ENCODE data around the gene ALS2. TPM values are rescaled to one million over a fixed set of nuclear protein-coding genes. Genes with fewer than 3 reads are reported as not detected.

The ALS2 gene
- total RNA-seq, 4 donors from 2014 or later = 11.6 to 24.9 (median 19.1) TPM

DNA sequence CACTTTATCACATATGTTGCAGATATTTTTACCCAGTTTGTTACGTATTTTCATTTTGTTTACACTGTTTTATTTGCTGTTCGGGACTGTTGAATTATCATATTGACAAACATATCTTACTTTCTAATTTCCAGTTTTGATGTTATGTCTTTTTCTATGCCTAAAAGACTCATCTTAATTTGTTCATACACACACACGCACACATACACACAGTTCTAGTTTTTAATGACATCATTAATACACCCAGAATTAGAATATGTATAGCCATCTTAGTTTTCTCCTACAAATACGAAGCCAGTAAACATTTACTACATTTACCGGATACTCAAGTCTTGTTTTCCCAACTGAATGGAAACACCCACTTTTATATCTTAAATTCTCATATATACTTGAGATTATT, 29.2 kb downstream of the ALS2 start:
- H3K27ac ChIP-seq = no peak overlapping the region
- H3K9me3 ChIP-seq = no peaks in the 10 kb centered on the region
- no peak for TF ChIP-seq POLR2AphosphoS5 (IDR thresholded peaks at IDR 0.05)
- TF ChIP-seq EP300 (IDR thresholded peaks at IDR 0.05) = no peak
- TF ChIP-seq, protein P1, sequence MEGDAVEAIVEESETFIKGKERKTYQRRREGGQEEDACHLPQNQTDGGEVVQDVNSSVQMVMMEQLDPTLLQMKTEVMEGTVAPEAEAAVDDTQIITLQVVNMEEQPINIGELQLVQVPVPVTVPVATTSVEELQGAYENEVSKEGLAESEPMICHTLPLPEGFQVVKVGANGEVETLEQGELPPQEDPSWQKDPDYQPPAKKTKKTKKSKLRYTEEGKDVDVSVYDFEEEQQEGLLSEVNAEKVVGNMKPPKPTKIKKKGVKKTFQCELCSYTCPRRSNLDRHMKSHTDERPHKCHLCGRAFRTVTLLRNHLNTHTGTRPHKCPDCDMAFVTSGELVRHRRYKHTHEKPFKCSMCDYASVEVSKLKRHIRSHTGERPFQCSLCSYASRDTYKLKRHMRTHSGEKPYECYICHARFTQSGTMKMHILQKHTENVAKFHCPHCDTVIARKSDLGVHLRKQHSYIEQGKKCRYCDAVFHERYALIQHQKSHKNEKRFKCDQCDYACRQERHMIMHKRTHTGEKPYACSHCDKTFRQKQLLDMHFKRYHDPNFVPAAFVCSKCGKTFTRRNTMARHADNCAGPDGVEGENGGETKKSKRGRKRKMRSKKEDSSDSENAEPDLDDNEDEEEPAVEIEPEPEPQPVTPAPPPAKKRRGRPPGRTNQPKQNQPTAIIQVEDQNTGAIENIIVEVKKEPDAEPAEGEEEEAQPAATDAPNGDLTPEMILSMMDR (IDR thresholded peaks at IDR 0.05) = no peak
- no peak for TF ChIP-seq POLR2A (IDR thresholded peaks at IDR 0.05)
- peaks cover 33% of the 10 kb centered on the region for H3K36me3 ChIP-seq
- no peak overlapping the region for H3K4me3 ChIP-seq
- 76% methylated on average over 5 of the region's 5 CpGs for WGBS
- no peaks in the 10 kb centered on the region for H3K4me1 ChIP-seq
- DNase-seq (ENCODE audit: low spot score in 2 of 2) = no peak
- no peaks in the 10 kb centered on the region for H3K27me3 ChIP-seq

DNA sequence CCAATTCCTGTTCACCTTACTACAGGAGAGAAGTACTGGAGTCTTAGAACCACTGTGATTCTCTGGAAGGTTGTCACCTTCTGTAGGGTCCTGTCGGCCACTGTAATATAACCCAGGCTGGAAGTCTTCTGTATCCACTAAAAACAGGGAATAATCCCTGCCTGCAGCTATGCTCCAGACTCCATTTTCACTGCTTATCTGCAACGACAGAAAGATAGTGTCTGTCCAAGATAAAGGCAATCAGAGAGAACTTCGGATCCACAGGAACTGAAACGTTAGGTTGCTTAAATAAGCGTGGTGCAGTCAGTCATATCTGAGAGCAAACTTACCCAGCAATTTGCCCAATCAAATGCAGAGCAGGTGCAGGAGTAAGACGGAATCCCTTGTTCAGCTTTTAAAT, 34.2 kb downstream of the ALS2 start:
- H3K27me3 ChIP-seq = no peaks in the 10 kb centered on the region
- H3K4me3 ChIP-seq = no peak overlapping the region
- H3K27ac ChIP-seq = no peak overlapping the region
- DNase-seq (ENCODE audit: low spot score in 2 of 2) = no peak
- H3K4me1 ChIP-seq = no peaks in the 10 kb centered on the region
- no peaks in the 10 kb centered on the region for H3K9me3 ChIP-seq
- 88% methylated on average over 6 of the region's 6 CpGs for WGBS
- H3K36me3 ChIP-seq = peaks cover 59% of the 10 kb centered on the region
- TF ChIP-seq EP300 (IDR thresholded peaks at IDR 0.05) = no peak
- no peak for TF ChIP-seq POLR2A (IDR thresholded peaks at IDR 0.05)
- TF ChIP-seq, protein P1 (IDR thresholded peaks at IDR 0.05) = no peak
- no peak for TF ChIP-seq POLR2AphosphoS5 (IDR thresholded peaks at IDR 0.05)

DNA sequence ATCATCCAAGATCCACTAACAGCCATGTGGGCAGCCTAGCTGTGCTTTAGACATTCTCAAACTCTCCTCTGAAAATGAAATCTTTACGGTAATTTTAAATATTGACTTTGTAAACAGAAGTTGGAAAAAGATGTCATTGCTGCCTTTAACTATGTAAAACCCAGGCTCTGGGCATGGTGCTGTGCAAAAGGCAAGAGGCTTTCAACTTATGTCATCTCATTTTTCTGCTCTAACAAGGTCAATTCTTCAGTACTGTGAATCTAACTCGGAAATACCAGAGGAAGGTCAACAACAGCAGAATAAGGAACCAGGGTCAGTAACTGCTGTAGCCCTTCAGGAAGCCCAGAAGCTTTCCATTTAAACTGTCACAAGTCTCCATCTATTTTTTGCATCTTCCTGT, 45.2 kb downstream of the ALS2 start:
- TF ChIP-seq, protein P1 (IDR thresholded peaks at IDR 0.05) = no peak
- TF ChIP-seq EP300 (IDR thresholded peaks at IDR 0.05) = no peak
- TF ChIP-seq POLR2AphosphoS5 (IDR thresholded peaks at IDR 0.05) = no peak
- TF ChIP-seq POLR2A (IDR thresholded peaks at IDR 0.05) = no peak
- Histone ChIP-seq H3K4me1 (no peaks in the 10 kb centered on the region), H3K27ac (no peak overlapping the region), H3K4me3 (no peak overlapping the region), H3K9me3 (no peaks in the 10 kb centered on the region), H3K36me3 (peaks cover 59% of the 10 kb centered on the region), H3K27me3 (no peaks in the 10 kb centered on the region)
- DNase-seq (ENCODE audit: low spot score in 2 of 2) = no peak
- WGBS = 85% methylated on average over 2 of the region's 2 CpGs

DNA sequence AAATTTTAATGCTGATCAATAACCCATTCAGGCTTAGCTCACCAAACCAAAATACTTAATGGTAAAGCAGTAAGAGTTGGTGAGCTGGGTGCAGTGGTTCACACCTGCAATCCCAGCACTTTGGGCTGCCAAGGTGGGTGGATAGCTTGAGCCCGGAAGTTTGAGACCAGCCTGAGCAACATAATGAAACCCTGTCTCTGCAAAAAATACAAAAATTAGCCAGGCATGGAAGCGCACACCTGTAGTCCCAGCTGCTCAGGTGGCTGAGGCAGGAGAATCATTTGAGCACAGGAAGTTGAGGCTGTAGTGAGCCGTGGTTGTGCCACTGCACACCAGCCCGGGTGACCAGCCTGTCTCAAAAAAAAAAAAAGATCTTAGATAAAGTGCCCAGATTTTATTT, 46.6 kb downstream of the ALS2 start:
- peaks cover 60% of the 10 kb centered on the region for H3K36me3 ChIP-seq
- H3K27me3 ChIP-seq = no peaks in the 10 kb centered on the region
- TF ChIP-seq, protein P1 (IDR thresholded peaks at IDR 0.05) = no peak
- TF ChIP-seq POLR2AphosphoS5 (IDR thresholded peaks at IDR 0.05) (no peak), POLR2A (IDR thresholded peaks at IDR 0.05) (no peak), EP300 (IDR thresholded peaks at IDR 0.05) (no peak)

DNA sequence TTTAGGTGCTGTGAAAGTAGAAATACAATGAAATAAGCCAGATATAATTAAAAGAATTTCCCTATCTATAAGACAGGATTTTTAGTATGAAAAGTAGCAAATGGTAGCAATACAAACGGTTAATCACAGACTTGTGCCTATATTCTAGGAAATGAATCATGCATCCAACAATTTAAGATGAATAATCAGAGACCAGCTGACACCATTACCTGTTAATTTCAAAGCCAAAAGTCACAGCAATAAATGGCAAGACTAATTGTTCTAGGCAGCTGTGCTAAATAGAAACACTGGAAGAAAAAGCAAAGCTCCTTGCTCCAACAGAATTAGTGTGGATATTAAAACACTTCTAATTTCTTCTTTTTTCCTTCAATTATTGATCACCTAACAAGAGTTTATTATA, 47.2 kb downstream of the ALS2 start:
- peaks cover 62% of the 10 kb centered on the region for H3K36me3 ChIP-seq

More for the DNA sequence above, 46.6 kb downstream of the ALS2 start:
- no peak for DNase-seq (ENCODE audit: low spot score in 2 of 2)
- Histone ChIP-seq H3K4me1 (no peaks in the 10 kb centered on the region), H3K9me3 (no peaks in the 10 kb centered on the region), H3K27ac (no peak overlapping the region), H3K4me3 (no peak overlapping the region)
- WGBS = 94% methylated on average over 4 of the region's 4 CpGs

More for the DNA sequence above, 47.2 kb downstream of the ALS2 start:
- no peaks in the 10 kb centered on the region for H3K27me3 ChIP-seq
- no peaks in the 10 kb centered on the region for H3K9me3 ChIP-seq
- no peak overlapping the region for H3K27ac ChIP-seq
- 86% methylated on average over 1 of the region's 1 CpG for WGBS
- no peak overlapping the region for H3K4me3 ChIP-seq
- H3K4me1 ChIP-seq = no peaks in the 10 kb centered on the region
- no peak for DNase-seq (ENCODE audit: low spot score in 2 of 2)
- TF ChIP-seq POLR2AphosphoS5 (IDR thresholded peaks at IDR 0.05) = no peak
- no peak for TF ChIP-seq POLR2A (IDR thresholded peaks at IDR 0.05)
- no peak for TF ChIP-seq EP300 (IDR thresholded peaks at IDR 0.05)
- TF ChIP-seq, protein P1 (IDR thresholded peaks at IDR 0.05) = no peak

Data from suprapubic skin (tissue), 4 donors.